Activated T-helper 9 cell treated with anti-CD3 and anti-CD28 coated beads, Interleukin-2, amount 50 U/mL, for 16 hours (primary cell): ENCODE results near the gene MCCD1.

Source experiments
- DNase-seq: peaks from one replicate; pipeline ENCODE4 v3.0.0-alpha.2; 2020; ENCODE audit warnings: low read depth

Gene MCCD1

DNA sequence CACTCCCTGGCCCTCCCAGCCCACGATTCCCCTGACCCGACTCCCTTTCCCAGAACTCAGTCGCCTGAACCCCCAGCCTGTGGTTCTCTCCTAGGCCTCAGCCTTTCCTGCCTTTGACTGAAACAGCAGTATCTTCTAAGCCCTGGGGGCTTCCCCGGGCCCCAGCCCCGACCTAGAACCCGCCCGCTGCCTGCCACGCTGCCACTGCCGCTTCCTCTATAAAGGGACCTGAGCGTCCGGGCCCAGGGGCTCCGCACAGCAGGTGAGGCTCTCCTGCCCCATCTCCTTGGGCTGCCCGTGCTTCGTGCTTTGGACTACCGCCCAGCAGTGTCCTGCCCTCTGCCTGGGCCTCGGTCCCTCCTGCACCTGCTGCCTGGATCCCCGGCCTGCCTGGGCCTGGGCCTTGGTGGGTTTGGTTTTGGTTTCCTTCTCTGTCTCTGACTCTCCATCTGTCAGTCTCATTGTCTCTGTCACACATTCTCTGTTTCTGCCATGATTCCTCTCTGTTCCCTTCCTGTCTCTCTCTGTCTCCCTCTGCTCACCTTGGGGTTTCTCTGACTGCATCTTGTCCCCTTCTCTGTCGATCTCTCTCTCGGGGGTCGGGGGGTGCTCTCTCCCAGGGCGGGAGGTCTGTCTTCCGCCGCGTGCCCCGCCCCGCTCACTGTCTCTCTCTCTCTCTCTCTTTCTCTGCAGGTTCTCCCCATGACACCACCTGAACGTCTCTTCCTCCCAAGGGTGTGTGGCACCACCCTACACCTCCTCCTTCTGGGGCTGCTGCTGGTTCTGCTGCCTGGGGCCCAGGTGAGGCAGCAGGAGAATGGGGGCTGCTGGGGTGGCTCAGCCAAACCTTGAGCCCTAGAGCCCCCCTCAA lies 43.5 kb downstream of the MCCD1 start, which contains the start of gene LTA:
TSS of gene LTA (plus strand) at position 249 of the 871 bp plus-strand sequence. CDS start at position 703, 454 bp downstream.
- peak; percentile 72 for DNase-seq

DNA sequence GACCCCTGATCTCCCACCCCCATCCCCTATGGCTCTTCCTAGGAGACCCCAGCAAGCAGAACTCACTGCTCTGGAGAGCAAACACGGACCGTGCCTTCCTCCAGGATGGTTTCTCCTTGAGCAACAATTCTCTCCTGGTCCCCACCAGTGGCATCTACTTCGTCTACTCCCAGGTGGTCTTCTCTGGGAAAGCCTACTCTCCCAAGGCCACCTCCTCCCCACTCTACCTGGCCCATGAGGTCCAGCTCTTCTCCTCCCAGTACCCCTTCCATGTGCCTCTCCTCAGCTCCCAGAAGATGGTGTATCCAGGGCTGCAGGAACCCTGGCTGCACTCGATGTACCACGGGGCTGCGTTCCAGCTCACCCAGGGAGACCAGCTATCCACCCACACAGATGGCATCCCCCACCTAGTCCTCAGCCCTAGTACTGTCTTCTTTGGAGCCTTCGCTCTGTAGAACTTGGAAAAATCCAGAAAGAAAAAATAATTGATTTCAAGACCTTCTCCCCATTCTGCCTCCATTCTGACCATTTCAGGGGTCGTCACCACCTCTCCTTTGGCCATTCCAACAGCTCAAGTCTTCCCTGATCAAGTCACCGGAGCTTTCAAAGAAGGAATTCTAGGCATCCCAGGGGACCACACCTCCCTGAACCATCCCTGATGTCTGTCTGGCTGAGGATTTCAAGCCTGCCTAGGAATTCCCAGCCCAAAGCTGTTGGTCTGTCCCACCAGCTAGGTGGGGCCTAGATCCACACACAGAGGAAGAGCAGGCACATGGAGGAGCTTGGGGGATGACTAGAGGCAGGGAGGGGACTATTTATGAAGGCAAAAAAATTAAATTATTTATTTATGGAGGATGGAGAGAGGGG lies 44.7 kb downstream of the MCCD1 start:
- no peak for DNase-seq

DNA sequence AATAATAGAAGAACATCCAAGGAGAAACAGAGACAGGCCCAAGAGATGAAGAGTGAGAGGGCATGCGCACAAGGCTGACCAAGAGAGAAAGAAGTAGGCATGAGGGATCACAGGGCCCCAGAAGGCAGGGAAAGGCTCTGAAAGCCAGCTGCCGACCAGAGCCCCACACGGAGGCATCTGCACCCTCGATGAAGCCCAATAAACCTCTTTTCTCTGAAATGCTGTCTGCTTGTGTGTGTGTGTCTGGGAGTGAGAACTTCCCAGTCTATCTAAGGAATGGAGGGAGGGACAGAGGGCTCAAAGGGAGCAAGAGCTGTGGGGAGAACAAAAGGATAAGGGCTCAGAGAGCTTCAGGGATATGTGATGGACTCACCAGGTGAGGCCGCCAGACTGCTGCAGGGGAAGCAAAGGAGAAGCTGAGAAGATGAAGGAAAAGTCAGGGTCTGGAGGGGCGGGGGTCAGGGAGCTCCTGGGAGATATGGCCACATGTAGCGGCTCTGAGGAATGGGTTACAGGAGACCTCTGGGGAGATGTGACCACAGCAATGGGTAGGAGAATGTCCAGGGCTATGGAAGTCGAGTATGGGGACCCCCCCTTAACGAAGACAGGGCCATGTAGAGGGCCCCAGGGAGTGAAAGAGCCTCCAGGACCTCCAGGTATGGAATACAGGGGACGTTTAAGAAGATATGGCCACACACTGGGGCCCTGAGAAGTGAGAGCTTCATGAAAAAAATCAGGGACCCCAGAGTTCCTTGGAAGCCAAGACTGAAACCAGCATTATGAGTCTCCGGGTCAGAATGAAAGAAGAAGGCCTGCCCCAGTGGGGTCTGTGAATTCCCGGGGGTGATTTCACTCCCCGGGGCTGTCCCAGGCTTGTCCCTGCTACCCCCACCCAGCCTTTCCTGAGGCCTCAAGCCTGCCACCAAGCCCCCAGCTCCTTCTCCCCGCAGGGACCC lies 45.6 kb downstream of the MCCD1 start:
- DNase-seq = no peak

- DNase-seq = peak; percentile 78
Measured at GRCh38 chr6:31575335-31575901, 46.7 kb downstream of the MCCD1 start, which contains the start of gene TNF. TSS of gene TNF (plus strand) at chr6:31575565. CDS start at chr6:31575742, 177 bp downstream.

DNA sequence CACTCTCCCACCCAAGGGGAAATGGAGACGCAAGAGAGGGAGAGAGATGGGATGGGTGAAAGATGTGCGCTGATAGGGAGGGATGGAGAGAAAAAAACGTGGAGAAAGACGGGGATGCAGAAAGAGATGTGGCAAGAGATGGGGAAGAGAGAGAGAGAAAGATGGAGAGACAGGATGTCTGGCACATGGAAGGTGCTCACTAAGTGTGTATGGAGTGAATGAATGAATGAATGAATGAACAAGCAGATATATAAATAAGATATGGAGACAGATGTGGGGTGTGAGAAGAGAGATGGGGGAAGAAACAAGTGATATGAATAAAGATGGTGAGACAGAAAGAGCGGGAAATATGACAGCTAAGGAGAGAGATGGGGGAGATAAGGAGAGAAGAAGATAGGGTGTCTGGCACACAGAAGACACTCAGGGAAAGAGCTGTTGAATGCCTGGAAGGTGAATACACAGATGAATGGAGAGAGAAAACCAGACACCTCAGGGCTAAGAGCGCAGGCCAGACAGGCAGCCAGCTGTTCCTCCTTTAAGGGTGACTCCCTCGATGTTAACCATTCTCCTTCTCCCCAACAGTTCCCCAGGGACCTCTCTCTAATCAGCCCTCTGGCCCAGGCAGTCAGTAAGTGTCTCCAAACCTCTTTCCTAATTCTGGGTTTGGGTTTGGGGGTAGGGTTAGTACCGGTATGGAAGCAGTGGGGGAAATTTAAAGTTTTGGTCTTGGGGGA lies 47.4 kb downstream of the MCCD1 start:
- DNase-seq = no peak

- no peak for DNase-seq
Measured at GRCh38 chr6:31576897-31577578, 48.3 kb downstream of the MCCD1 start.

GRCh38 chr6:31577579-31577966 lies 48.8 kb downstream of the MCCD1 start:
- DNase-seq = no peak

DNA sequence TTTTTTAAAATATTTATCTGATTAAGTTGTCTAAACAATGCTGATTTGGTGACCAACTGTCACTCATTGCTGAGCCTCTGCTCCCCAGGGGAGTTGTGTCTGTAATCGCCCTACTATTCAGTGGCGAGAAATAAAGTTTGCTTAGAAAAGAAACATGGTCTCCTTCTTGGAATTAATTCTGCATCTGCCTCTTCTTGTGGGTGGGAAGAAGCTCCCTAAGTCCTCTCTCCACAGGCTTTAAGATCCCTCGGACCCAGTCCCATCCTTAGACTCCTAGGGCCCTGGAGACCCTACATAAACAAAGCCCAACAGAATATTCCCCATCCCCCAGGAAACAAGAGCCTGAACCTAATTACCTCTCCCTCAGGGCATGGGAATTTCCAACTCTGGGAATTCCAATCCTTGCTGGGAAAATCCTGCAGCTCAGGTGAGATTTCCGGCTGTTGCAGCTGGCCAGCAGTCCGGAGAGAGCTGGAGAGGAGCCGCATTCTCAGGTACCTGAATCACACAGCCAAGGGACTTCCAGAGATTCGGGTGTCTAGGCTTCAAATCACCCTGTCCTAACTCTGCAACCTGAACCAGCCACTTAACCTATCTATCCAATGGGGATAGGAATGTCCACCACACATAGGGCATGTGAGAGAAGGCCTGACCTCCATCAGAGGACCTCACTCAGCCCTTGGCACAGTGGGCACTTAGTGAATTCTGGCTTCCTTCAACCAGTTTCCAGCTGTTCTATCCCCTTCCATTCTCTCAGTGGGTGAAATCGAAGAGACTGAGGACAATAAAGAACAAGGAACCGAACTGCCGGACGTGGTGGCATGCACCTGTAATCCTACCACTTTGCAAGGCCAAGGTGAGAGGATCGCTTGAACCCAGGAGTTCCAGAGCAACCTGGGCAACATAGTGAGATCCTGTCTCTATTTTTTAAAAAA lies 49.7 kb downstream of the MCCD1 start:
- no peak for DNase-seq

DNA sequence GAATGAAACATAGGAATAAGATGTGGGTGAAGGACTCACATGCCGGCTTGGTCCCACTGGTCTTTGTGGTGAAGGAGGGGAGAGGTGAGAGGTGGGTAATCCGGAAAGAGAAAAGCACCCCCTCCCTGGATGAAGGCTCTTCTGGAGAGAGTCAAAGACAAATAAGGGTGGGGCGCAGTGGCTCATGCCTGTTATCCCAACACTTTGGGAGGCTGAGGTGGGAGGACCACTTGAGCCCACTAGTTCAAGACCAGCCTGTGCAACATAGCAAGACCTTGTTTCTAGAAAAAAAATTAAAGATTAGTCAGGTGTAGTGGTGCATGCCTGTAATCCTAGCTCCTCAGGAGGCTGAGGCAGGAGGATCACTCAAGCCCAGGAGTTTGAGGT lies 50.4 kb downstream of the MCCD1 start:
- no peak for DNase-seq
